ENCODE measurements around the gene NCAPD2.

NCAPD2 gene

DNA sequence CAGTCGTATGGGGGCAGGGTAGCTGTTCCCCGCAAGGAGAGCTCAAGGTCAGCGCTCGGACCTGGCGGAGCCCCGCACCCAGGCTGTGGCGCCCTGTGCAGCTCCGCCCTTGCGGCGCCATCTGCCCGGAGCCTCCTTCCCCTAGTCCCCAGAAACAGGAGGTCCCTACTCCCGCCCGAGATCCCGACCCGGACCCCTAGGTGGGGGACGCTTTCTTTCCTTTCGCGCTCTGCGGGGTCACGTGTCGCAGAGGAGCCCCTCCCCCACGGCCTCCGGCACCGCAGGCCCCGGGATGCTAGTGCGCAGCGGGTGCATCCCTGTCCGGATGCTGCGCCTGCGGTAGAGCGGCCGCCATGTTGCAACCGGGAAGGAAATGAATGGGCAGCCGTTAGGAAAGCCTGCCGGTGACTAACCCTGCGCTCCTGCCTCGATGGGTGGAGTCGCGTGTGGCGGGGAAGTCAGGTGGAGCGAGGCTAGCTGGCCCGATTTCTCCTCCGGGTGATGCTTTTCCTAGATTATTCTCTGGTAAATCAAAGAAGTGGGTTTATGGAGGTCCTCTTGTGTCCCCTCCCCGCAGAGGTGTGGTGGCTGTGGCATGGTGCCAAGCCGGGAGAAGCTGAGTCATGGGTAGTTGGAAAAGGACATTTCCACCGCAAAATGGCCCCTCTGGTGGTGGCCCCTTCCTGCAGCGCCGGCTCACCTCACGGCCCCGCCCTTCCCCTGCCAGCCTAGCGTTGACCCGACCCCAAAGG lies 41.2 kb downstream of the NCAPD2 start:
- DNase-seq (ENCODE audit: low read depth in 2 of 2), result peak in 1 of 2 donors; percentile 44

DNA sequence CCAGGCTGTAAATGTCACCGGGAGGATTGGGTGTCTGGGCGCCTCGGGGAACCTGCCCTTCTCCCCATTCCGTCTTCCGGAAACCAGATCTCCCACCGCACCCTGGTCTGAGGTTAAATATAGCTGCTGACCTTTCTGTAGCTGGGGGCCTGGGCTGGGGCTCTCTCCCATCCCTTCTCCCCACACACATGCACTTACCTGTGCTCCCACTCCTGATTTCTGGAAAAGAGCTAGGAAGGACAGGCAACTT lies 41.7 kb downstream of the NCAPD2 start:
- no peak for DNase-seq (ENCODE audit: low read depth in 2 of 2)

DNA sequence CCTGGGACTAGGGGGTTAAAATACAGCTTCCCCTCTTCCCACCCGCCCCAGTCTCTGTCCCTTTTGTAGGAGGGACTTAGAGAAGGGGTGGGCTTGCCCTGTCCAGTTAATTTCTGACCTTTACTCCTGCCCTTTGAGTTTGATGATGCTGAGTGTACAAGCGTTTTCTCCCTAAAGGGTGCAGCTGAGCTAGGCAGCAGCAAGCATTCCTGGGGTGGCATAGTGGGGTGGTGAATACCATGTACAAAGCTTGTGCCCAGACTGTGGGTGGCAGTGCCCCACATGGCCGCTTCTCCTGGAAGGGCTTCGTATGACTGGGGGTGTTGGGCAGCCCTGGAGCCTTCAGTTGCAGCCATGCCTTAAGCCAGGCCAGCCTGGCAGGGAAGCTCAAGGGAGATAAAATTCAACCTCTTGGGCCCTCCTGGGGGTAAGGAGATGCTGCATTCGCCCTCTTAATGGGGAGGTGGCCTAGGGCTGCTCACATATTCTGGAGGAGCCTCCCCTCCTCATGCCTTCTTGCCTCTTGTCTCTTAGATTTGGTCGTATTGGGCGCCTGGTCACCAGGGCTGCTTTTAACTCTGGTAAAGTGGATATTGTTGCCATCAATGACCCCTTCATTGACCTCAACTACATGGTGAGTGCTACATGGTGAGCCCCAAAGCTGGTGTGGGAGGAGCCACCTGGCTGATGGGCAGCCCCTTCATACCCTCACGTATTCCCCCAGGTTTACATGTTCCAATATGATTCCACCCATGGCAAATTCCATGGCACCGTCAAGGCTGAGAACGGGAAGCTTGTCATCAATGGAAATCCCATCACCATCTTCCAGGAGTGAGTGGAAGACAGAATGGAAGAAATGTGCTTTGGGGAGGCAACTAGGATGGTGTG lies 42.3 kb downstream of the NCAPD2 start:
- DNase-seq (ENCODE audit: low read depth in 2 of 2), result no peak

DNA sequence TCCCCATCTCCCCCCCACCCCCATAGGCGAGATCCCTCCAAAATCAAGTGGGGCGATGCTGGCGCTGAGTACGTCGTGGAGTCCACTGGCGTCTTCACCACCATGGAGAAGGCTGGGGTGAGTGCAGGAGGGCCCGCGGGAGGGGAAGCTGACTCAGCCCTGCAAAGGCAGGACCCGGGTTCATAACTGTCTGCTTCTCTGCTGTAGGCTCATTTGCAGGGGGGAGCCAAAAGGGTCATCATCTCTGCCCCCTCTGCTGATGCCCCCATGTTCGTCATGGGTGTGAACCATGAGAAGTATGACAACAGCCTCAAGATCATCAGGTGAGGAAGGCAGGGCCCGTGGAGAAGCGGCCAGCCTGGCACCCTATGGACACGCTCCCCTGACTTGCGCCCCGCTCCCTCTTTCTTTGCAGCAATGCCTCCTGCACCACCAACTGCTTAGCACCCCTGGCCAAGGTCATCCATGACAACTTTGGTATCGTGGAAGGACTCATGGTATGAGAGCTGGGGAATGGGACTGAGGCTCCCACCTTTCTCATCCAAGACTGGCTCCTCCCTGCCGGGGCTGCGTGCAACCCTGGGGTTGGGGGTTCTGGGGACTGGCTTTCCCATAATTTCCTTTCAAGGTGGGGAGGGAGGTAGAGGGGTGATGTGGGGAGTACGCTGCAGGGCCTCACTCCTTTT lies 43.1 kb downstream of the NCAPD2 start:
- DNase-seq (ENCODE audit: low read depth in 2 of 2), result no peak

DNA sequence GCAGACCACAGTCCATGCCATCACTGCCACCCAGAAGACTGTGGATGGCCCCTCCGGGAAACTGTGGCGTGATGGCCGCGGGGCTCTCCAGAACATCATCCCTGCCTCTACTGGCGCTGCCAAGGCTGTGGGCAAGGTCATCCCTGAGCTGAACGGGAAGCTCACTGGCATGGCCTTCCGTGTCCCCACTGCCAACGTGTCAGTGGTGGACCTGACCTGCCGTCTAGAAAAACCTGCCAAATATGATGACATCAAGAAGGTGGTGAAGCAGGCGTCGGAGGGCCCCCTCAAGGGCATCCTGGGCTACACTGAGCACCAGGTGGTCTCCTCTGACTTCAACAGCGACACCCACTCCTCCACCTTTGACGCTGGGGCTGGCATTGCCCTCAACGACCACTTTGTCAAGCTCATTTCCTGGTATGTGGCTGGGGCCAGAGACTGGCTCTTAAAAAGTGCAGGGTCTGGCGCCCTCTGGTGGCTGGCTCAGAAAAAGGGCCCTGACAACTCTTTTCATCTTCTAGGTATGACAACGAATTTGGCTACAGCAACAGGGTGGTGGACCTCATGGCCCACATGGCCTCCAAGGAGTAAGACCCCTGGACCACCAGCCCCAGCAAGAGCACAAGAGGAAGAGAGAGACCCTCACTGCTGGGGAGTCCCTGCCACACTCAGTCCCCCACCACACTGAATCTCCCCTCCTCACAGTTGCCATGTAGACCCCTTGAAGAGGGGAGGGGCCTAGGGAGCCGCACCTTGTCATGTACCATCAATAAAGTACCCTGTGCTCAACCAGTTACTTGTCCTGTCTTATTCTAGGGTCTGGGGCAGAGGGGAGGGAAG lies 43.9 kb downstream of the NCAPD2 start:
- peak; percentile 69 to 77 for DNase-seq (ENCODE audit: low read depth in 2 of 2)

DNA sequence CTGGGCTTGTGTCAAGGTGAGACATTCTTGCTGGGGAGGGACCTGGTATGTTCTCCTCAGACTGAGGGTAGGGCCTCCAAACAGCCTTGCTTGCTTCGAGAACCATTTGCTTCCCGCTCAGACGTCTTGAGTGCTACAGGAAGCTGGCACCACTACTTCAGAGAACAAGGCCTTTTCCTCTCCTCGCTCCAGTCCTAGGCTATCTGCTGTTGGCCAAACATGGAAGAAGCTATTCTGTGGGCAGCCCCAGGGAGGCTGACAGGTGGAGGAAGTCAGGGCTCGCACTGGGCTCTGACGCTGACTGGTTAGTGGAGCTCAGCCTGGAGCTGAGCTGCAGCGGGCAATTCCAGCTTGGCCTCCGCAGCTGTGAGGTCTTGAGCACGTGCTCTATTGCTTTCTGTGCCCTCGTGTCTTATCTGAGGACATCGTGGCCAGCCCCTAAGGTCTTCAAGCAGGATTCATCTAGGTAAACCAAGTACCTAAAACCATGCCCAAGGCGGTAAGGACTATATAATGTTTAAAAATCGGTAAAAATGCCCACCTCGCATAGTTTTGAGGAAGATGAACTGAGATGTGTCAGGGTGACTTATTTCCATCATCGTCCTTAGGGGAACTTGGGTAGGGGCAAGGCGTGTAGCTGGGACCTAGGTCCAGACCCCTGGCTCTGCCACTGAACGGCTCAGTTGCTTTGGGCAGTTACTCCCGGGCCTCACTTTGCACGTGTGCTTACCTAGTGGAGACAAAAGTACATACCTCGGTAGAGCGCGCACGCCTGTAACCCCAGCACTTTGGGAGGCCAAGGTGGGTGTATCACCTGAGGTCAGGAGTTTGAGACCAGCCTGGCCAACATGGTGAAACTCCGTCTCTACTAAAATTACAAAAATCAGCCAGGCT lies 44.8 kb downstream of the NCAPD2 start:
- no peak for DNase-seq (ENCODE audit: low read depth in 2 of 2)

DNA sequence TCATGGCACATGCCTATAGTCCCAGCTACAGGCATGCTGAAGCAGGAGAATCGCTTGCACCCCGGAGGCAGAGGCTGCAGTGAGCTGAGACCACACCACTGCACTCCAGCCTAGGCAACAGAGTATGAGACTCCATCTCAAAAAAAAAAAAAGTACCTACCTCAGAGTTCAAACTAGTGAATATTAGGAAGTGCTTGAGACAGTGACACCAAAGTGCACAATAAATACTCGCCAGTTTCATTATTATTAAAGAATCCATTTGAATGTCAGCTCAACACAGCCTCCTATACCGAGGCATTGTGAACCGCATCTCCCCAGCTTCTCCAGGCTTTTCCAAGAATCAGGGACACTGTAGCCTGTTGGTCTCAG lies 45.4 kb downstream of the NCAPD2 start:
- DNase-seq (ENCODE audit: low read depth in 2 of 2), result no peak

DNA sequence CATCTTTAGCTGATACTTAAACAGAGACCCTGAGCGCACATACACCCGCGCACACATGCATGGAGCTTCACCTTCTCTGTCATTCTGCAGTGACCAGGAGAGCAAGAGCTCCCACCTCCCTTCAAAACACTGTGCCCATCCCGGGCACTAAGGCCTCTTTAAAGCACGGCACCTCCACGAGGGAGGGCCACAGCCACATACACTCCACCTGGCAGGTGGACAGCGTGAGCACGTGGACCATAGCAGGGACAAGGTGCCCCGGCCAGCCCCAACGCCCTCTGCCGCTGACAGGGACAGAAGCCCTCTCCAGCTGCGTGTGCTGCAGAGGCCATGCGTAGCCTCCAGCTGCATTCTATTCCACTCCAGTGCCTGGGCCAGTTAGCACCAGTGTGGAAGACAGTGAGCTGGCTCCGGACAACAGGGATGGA lies 45.8 kb downstream of the NCAPD2 start:
- DNase-seq (ENCODE audit: low read depth in 2 of 2), result no peak

DNA sequence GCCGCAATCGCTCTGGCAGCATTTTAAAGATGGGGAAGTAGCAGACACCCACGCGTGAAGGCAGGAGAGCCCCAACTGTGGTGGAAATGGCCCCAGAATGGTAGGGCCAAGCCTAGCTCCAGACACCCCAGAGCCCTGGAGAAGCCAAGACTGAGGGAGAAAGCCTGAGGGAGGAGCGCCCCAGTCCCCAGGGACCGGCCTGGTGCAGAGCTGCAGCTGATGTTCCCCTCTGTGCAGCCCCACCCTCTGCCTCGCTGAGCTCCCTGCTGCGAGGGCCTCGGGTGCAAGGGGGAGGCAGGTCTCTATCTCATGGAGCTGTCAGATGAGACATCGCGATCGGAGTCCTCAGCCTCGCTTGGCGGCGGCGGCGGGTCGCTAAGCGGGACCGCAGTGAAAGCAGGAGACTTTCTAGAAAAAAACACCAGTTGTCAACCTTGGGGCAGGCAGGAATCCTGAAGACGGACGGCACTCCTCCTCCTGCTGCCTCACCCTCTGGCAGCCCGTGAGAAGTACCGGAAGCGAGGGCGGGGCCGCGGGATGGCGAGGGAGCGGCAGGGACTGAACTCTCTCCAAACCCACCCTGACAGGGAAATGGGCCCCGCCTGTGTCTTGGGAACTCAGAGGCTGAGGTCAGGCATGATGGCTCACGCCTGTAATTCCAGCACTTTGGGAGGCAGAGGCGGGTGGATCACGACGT lies 46.4 kb downstream of the NCAPD2 start:
- no peak for DNase-seq (ENCODE audit: low read depth in 2 of 2)

DNA sequence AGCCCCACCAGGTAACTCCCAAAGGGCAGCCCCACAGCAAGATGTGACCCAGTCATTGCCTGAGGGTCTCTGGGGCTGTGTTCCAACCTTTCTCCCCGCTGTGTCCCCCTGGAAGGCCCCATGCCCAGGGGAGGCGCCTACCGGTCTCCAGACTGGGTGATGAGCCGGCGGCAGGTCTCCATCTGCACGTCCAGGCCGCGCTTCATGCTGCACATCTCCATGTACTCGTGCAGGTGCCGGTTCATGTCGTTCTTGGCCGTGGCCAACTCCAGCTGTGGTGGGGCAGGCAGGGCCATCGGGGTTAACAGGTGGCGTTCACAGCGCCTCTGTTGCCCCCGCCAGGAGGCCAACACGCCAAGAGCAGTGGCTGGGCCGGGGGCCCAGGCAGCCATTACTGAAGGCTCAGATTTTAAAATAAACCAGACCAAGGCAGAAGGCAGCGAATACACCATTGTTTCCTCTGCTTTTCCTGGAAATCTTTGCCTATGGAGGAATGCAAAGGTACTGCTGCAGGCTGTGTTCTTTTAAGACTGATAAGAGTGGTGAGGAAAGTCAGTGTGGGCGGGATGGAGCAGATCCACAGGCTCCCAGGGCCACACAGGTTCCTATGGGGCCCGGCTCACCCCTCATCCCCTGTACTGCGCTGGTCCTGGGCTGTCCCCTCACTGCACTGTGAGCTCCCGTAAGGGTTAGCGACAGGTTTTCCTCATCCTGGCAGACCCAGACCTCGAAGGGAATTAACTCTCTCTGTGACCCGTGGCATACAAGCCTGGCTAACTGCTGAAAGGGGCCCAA lies 47.7 kb downstream of the NCAPD2 start:
- no peak for DNase-seq (ENCODE audit: low read depth in 2 of 2)

DNA sequence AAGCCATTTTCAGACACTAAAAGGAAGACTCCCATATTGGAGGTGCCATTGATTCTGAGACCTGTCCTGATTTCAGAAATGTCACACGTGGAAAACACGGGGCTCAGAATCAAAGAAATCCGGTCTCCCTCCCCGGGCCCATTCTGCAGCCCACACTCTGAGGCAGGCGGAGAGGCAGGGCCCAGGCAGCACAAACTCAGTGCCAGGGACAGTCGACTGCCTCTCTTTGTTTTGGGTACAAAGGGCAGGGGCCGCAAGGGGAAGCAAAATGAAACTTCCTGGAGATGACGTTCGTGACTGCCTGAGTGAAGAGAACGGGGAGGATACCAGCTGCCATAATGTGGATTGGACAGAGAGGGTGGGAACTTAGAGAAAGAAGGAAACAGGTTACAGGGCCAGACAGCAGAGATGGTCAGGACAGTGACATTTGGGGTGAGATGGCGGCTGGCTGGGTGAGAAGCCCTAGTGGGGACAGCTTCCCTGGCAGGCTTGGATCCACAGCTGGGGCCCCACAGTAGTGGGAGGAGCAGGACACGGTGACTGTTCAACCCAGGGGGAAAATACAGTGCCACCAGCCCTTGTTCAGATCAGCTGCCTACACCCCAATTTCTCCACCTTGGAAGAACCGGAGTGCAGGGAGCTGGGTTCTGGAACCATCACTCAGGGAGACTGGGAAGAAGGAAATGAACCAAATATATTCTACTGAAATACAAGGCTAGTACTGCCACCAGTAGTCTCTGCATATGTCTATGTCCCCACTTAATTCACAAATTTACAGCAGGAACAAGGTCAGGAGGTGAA lies 48.5 kb downstream of the NCAPD2 start:
- DNase-seq (ENCODE audit: low read depth in 2 of 2), result no peak

DNA sequence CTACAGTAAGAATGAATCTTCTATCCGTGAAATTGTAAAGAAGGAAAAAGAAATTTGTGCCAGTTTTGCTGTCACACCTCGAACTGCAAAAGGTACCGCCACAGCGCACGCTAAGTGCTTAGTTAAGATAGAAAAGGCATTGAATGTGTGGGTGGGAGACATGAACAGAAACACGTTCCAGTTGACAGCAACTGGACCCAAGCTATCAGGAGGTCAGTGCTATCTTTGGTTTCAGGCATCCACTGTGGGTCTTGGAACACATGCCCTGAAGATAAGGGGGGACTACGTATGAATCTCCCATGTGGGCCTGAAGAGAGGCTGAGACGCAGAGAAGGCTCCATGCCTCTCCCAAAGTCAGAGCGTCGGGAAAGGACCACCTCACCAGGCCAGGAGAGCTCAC lies 52.1 kb downstream of the NCAPD2 start:
- no peak for DNase-seq (ENCODE audit: low read depth in 2 of 2)

DNA sequence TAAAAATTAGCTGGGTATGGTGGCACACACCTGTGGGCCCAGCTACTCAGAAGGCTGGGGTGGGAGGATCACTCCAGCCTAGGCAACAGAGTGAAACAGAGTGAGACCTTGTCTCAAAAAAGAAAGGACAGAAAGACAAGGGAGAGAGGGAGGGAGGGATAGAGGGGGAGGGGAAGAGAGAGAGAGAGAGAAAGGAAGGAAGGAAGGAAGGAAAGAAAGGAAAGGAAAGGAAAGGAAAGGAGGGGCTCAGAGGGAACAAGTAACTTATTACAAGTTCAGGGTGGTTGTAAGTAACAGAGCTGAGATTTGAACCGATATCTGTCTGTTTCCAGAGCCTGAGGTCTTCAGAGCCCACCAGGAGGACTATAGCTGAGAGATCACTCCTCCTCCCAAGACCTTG lies 53.7 kb downstream of the NCAPD2 start:
- no peak for DNase-seq (ENCODE audit: low read depth in 2 of 2)

DNA sequence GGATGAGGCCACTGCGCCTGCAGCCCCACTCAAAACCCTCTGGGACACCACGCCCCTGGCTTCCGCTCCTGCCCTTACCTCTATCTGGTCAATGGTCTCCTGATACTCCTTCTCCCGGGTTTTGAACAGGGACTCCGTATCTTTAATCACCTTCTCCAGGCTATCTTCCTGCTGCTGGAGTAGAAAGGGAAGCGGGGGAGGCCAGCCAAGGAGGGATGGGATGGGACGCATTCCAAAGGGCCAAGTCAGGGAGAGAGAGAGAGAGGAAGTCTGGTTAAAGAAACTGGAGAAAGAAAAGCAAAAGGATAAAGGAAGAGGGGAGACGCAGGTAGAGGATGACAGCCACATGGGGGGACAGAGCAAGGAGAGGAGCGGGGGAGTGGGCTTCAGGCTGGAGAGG lies 54.1 kb downstream of the NCAPD2 start:
- DNase-seq (ENCODE audit: low read depth in 2 of 2), result no peak

DNA sequence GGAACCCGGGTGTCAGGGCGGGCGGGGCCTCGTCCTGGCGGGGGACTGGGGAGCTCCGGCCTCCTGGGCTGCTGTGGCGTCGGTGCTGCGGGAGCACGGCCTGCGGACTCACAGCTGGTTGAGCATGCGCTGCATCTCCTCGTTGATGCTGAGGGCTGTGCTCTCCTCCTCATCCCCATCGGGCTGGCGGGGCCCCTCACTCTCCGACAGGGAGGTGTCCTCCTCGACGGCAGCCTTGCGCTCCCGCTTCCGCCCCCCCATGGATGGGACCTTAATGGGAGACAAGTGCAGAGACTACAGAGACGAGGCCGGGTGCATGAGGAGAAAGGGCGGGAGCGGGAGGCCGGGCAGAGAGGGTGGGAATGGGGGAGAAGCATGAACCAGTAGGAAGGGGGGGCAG lies 54.7 kb downstream of the NCAPD2 start:
- DNase-seq (ENCODE audit: low read depth in 2 of 2), result no peak

DNA sequence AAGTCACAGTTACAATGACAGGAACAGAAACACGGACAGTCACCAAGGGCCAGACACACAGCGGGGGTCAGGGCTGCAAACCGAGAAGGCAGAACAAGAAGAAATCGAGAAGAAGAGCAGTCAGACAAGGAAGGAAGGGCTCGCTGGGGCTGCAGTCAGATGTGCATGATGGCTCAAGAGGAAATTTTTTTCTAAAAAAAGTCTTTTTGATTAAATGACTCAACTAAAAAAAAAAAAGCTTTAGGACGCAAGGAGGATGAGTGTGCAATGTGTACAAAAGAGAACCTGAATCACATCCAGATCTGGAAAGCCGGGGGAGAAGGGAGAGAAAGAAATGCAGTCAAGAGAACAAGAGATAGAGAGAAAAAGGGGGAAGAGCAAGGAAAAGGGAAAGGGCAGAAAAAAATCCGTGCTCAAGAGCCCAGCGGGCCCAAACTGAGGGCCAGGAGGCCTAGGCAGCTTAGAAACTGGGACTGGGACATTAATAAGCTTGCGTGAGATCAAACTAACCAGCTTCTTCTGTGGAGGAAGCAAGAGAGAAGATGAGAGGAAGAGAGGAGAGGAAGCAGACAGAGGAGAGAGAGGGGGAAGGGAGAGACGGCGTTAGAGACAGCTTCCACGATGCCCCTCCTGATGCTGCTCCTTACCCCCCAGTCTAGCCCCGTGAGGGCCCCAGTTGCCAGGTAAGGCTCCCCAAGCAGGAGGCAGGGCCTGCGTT lies 55.2 kb downstream of the NCAPD2 start:
- DNase-seq (ENCODE audit: low read depth in 2 of 2), result no peak

DNA sequence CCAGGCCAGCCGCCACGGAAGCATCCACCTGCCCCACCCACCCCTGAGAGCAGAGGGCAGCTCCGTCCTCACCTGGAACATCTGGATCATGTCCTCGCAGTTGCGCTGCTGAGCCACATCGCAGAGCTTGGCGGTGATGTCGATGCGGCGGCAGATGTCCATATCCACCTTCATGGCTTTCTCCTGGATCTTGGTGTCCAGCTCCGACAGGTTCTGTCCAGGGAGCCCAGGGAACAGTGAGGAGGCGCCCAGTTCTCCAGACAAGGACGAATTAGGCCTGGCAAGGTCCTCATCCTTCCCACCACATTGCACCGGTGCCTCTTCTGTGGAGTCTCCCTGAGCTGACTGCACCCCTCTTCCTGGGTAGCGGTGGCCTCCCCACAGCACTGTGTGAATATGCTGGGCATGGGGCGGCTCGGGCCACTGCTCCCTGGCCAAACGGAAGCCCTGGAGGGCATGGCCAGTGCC lies 55.8 kb downstream of the NCAPD2 start:
- DNase-seq (ENCODE audit: low read depth in 2 of 2), result no peak

Data from stimulated activated CD8-positive, alpha-beta memory T cell treated with anti-CD3 and anti-CD28 coated beads, Interleukin-7, amount 100 ng/mL, for 1 hour (primary cell).